H1 (cell line): ENCODE data around the gene ZNF442. TPM values are rescaled to one million over a fixed set of nuclear protein-coding genes. Genes with fewer than 3 reads are reported as not detected.
A peak's percentile ranks its signal among the peaks of the same experiment; 100 is the strongest.

Experiments used
- CTCF ChIA-PET: fragments of 300-600 bp; sonication (Branson Sonifier 250); formaldehyde crosslinking; loops from one replicate; lab custom pipeline; 2021; ENCODE audit not compliant: partially characterized antibody; lab: Charles Lee
- POLR2A ChIA-PET: fragments of 300-600 bp; sonication (Branson Sonifier 250); formaldehyde crosslinking; loops from one replicate; lab custom pipeline; 2021; ENCODE audit warnings: inconsistent platforms; ENCODE audit not compliant: partially characterized antibody; lab: Charles Lee
- DNase-seq, 2 experiments: peaks; one replicate each; pipeline versions ENCODE4 v3.0.0 to v3.0.0-alpha.2; 2010 to 2022; ENCODE audit warnings: low spot score in 2 of 2, low read depth in 1 of 2, mixed read lengths in 1 of 2
- FAIRE-seq: peaks from 2 replicates; lab custom pipeline; 2011; peaks lifted over from hg19 to GRCh38; lab: Jason Lieb, UNC
- H2AFZ ChIP-seq: 2 replicates; pipeline ENCODE4 v1.8.1; 2012; ENCODE audit warnings: low read length, inconsistent platforms
- H2AK5ac ChIP-seq: 2 replicates; pipeline ENCODE4 v1.6.1; 2013; ENCODE audit warnings: low read depth, low read length
- H2BK120ac ChIP-seq: replicated peaks from 2 replicates; pipeline ENCODE3; 2013; ENCODE audit warnings: low read depth, low read length, inconsistent platforms
- H2BK12ac ChIP-seq: 2 replicates; pipeline ENCODE4 v1.6.1; 2013; ENCODE audit warnings: low read depth, low read length
- H2BK15ac ChIP-seq: 2 replicates; pipeline ENCODE4 v1.6.1; 2013; ENCODE audit warnings: low read length
- H2BK20ac ChIP-seq: 2 replicates; pipeline ENCODE4 v1.6.1; 2013; ENCODE audit warnings: low read length
- H2BK5ac ChIP-seq: 2 replicates; pipeline ENCODE4 v1.6.1; 2013; ENCODE audit warnings: low read depth, low read length
- H3K14ac ChIP-seq: 2 replicates; pipeline ENCODE4 v1.6.1; 2013; ENCODE audit warnings: inconsistent platforms; ENCODE audit not compliant: insufficient read length
- H3K18ac ChIP-seq: 2 replicates; pipeline ENCODE4 v1.6.1; 2013; ENCODE audit warnings: low read length; ENCODE audit errors: extremely low read depth
- H3K23ac ChIP-seq: 2 replicates; pipeline ENCODE4 v1.6.1; 2013; ENCODE audit warnings: inconsistent platforms; ENCODE audit not compliant: insufficient read length
- H3K23me2 ChIP-seq: 2 replicates; pipeline ENCODE4 v1.6.1; 2013; ENCODE audit warnings: low read depth, low read length
- H3K27ac ChIP-seq: 2 replicates; pipeline ENCODE4 v1.6.1; 2011; ENCODE audit warnings: low read depth, low read length, inconsistent platforms
- H3K27me3 ChIP-seq, 4 experiments: replicated peaks in 1 of 4; 1 replicate in 1 of 4; 2 replicates in 3 of 4; pipeline versions ENCODE4 v1.6.1 to v1.8.1; 2011 to 2013; ENCODE audit warnings: low read length in 3 of 4, mild to moderate bottlenecking in 3 of 4, inconsistent platforms in 2 of 4, mixed read lengths in 2 of 4, moderate library complexity in 1 of 4; ENCODE audit not compliant: control insufficient read depth in 3 of 4, insufficient read depth in 3 of 4; ENCODE audit errors: extremely low read depth in 1 of 4
- H3K36me3 ChIP-seq, 4 experiments: 2 replicates each; pipeline versions ENCODE4 v1.6.1 to v1.8.1; 2011 to 2013; ENCODE audit warnings: mild to moderate bottlenecking in 4 of 4, low read length in 3 of 4, moderate library complexity in 2 of 4, control low read depth in 1 of 4, inconsistent platforms in 1 of 4; ENCODE audit not compliant: insufficient read depth in 4 of 4, control insufficient read depth in 2 of 4
- H3K4ac ChIP-seq: replicated peaks from 2 replicates; pipeline ENCODE3; 2013; ENCODE audit warnings: low read length, low read depth, mixed read lengths, inconsistent platforms; ENCODE audit not compliant: insufficient read length
- H3K4me1 ChIP-seq, 4 experiments: replicated peaks in 1 of 4; 1 replicate in 1 of 4; 2 replicates in 3 of 4; pipeline versions ENCODE4 v1.6.1 to v1.8.1; 2011 to 2013; ENCODE audit warnings: low read length in 3 of 4, inconsistent platforms in 2 of 4, mixed read lengths in 1 of 4; ENCODE audit not compliant: insufficient read depth in 4 of 4, control insufficient read depth in 3 of 4
- H3K4me2 ChIP-seq, 2 experiments: 2 replicates each; pipeline versions ENCODE4 v1.6.1 to v1.8.1; 2011 to 2013; ENCODE audit warnings: low read depth in 2 of 2, low read length in 2 of 2, control low read depth in 1 of 2, inconsistent platforms in 1 of 2, mild to moderate bottlenecking in 1 of 2; ENCODE audit not compliant: insufficient read depth in 1 of 2
- H3K4me3 ChIP-seq, 4 experiments: fragments of 200-600, 300-600 bp in 1 of 4; sonication (generic), shearing (Covaris generic), sonication (Bioruptor Twin) in 1 of 4; 2 replicates each; pipeline versions ENCODE4 v1.5.1 to v1.8.1; 2011 to 2016; ENCODE audit warnings: low read length in 4 of 4, low read depth in 3 of 4, control low read depth in 2 of 4, inconsistent platforms in 2 of 4, mild to moderate bottlenecking in 2 of 4, mixed read lengths in 1 of 4, moderate library complexity in 1 of 4; ENCODE audit not compliant: insufficient read depth in 2 of 4; ENCODE audit errors: extremely low read depth in 1 of 4
- H3K56ac ChIP-seq: replicated peaks from 2 replicates; pipeline ENCODE3; 2013; ENCODE audit warnings: low read depth, mild to moderate bottlenecking, mixed read lengths, low read length, inconsistent platforms; ENCODE audit not compliant: insufficient read length
- H3K79me1 ChIP-seq: 2 replicates; pipeline ENCODE4 v1.6.1; 2013; ENCODE audit warnings: low read depth, low read length, control low read depth
- H3K79me2 ChIP-seq, 2 experiments: 2 replicates each; pipeline versions ENCODE4 v1.6.1 to v1.8.1; 2012 to 2013; ENCODE audit warnings: low read length in 2 of 2, mild to moderate bottlenecking in 2 of 2, inconsistent platforms in 1 of 2; ENCODE audit not compliant: insufficient read depth in 2 of 2, control insufficient read depth in 1 of 2
- H3K9ac ChIP-seq, 4 experiments: replicated peaks in 1 of 4; 1 replicate in 1 of 4; 2 replicates in 3 of 4; pipeline versions ENCODE4 v1.6.1 to v1.8.1; 2011 to 2013; ENCODE audit warnings: low read depth in 3 of 4, low read length in 3 of 4, control low read depth in 2 of 4, mild to moderate bottlenecking in 2 of 4, moderate library complexity in 2 of 4, inconsistent platforms in 1 of 4; ENCODE audit errors: extremely low read depth in 1 of 4
- H3K9me3 ChIP-seq, 2 experiments: 2 replicates each; pipeline versions ENCODE4 v1.6.1 to v1.8.1; 2012 to 2013; ENCODE audit warnings: mild to moderate bottlenecking in 2 of 2, moderate library complexity in 2 of 2, control low read depth in 1 of 2, inconsistent platforms in 1 of 2, low read depth in 1 of 2, low read length in 1 of 2, mixed read lengths in 1 of 2; ENCODE audit not compliant: insufficient read depth in 2 of 2
- H4K20me1 ChIP-seq, 2 experiments: replicated peaks in 1 of 2; 2 replicates each; pipeline versions ENCODE3 to v1.8.1; 2011 to 2013; ENCODE audit warnings: inconsistent platforms in 2 of 2, low read length in 2 of 2, mild to moderate bottlenecking in 1 of 2; ENCODE audit not compliant: insufficient read depth in 2 of 2, control insufficient read depth in 1 of 2
- H4K5ac ChIP-seq: 2 replicates; pipeline ENCODE4 v1.6.1; 2013; ENCODE audit warnings: low read length, low read depth, mixed read lengths, inconsistent platforms; ENCODE audit not compliant: insufficient read length
- H4K8ac ChIP-seq: 2 replicates; pipeline ENCODE4 v1.8.0; 2013; ENCODE audit warnings: mild to moderate bottlenecking, moderate library complexity, low read length, inconsistent platforms; ENCODE audit not compliant: insufficient read depth; ENCODE audit errors: extremely low read depth
- H4K91ac ChIP-seq: replicated peaks from 2 replicates; pipeline ENCODE3; 2013; ENCODE audit warnings: low read length, mixed read lengths, inconsistent platforms; ENCODE audit not compliant: insufficient read length
- USF2 ChIP-seq: IDR thresholded peaks from 2 replicates; pipeline ENCODE4 v1.6.1; 2011; ENCODE audit warnings: low read length, improper control_type of control experiment
- ZNF274 ChIP-seq: IDR thresholded peaks from 2 replicates; pipeline ENCODE4 v1.7.0; 2012; ENCODE audit warnings: low read length, borderline replicate concordance; ENCODE audit errors: extremely low read depth
- WGBS, 2 experiments: shearing (Covaris generic) in 1 of 2; methylation state at CpG; one replicate each; pipeline versions ENCODE4 v1.1.6 to v1.1.7; 2013 to 2015; ENCODE audit warnings: low lambda C conversion rate in 2 of 2, mixed read lengths in 2 of 2, inconsistent platforms in 1 of 2, low coverage in 1 of 2, missing lambda C conversion rate in 1 of 2; ENCODE audit not compliant: insufficient replicate concordance in 2 of 2, insufficient coverage in 1 of 2, insufficient read length in 1 of 2; ENCODE audit errors: extremely low coverage in 1 of 2, missing lambda C conversion rate in 1 of 2; 5-methylcytosine and 5-hydroxymethylcytosine counted together
- polyA plus RNA-seq, 7 experiments: library from polyadenylated mRNA; depleted of rRNA in 3 of 7; stranded (reverse) in 5 of 7; unstranded in 2 of 7; fragments of >200 nt in 5 of 7; fragments of 200-250 nt in 2 of 7; gene quantifications; 1 replicate in 5 of 7; 2 replicates in 1 of 7; 4 replicates in 1 of 7; pipeline versions ENCODE4 v1.2.1 to v1.2.3, GENCODE V29; 2011 to 2013; ENCODE audit warnings: missing spikeins in 2 of 7, mixed read lengths in 2 of 7
- total RNA-seq: library from RNA; stranded (reverse); fragmentation: NEBNext Ultra II Directional; extraction: Animal tissue kit (Norgen Biotek cat#: 25700); gene quantifications from 2 replicates; pipeline ENCODE4 v1.2.1, GENCODE V29; 2021

The ZNF442 gene
- total and polyA plus RNA-seq, 2 of the 8 experiments (the other 6 are each of a cell fraction or from before 2014, with no cell fraction given): 0.60 to 2.4 TPM

GRCh38 chr19:12379732-12380443, 14.4 kb upstream of the ZNF442 start:
- H4K20me1 ChIP-seq: no peaks in the 10 kb centered on the region
- no peak overlapping the region for H3K27ac ChIP-seq
- no peaks in the 10 kb centered on the region for H3K79me2 ChIP-seq
- H3K14ac ChIP-seq: no peak overlapping the region
- no peak overlapping the region for H3K4me2 ChIP-seq
- H2BK15ac ChIP-seq: no peak overlapping the region
- H3K9me3 ChIP-seq: peaks cover 32 to 45% of the 10 kb centered on the region in 2 experiments
- 91% methylated on average over 5 of the region's 5 CpGs; no CpG with 5 or more reads in 1 of the 2 experiments for WGBS, 2 experiments
- no peak overlapping the region for H3K56ac ChIP-seq
- no peak overlapping the region for H3K4me3 ChIP-seq
- no peaks in the 10 kb centered on the region for H3K27me3 ChIP-seq
- no peak overlapping the region for H4K5ac ChIP-seq
- DNase-seq (no peak), FAIRE-seq (no peak)
- H3K36me3 ChIP-seq: peaks cover 0 to 2% (median 0%) of the 10 kb centered on the region in 4 experiments; a peak in 1 of 8 replicates
- no peak overlapping the region for H2BK20ac ChIP-seq
- no peak overlapping the region for H3K4ac ChIP-seq
- H3K4me1 ChIP-seq: no peaks in the 10 kb centered on the region
- no peak overlapping the region for H2BK5ac ChIP-seq
- H2AK5ac ChIP-seq: no peak overlapping the region
- no peak overlapping the region for H2BK12ac ChIP-seq
- no peak overlapping the region for H3K9ac ChIP-seq
- no peak overlapping the region for H2AFZ ChIP-seq
- H2BK120ac ChIP-seq: no peak overlapping the region
- no peaks in the 10 kb centered on the region for H3K79me1 ChIP-seq
- no peak overlapping the region for H4K91ac ChIP-seq
- no peak overlapping the region for H4K8ac ChIP-seq
- TF ChIP-seq USF2 (no peak), ZNF274 (peak; percentile 63)
- CTCF ChIA-PET: interaction anchor here (0.7 kb wide), 1 partner anchor 1663 kb away, joined by 3 read pairs; no protein-coding TSS in a partner anchor
- no peak overlapping the region for H3K23ac ChIP-seq
- H3K18ac ChIP-seq: no peak overlapping the region
- H3K23me2 ChIP-seq: no peaks in the 10 kb centered on the region
- POLR2A ChIA-PET: no interaction called here
